Type B pancreatic cell (in vitro differentiated cells): ENCODE data around the gene MTR. TPM values are rescaled to one million over a fixed set of nuclear protein-coding genes. Genes with fewer than 3 reads are reported as not detected.
"Not testable (repeated sequence)": the region's sequence is repeated elsewhere in the genome, so short reads cannot be mapped to it uniquely, and the experiment has no call there.

Source experiments
- DNase-seq: peaks from one replicate; pipeline ENCODE4 v3.0.0; 2021; ENCODE audit warnings: mixed read lengths; ENCODE audit not compliant: unreplicated experiment; ENCODE audit errors: extremely low spot score
- H3K27ac Mint-ChIP-seq: 2 replicates; pipeline ENCODE4 v1.8.0; 2021; ENCODE audit warnings: mild to moderate bottlenecking, mixed read lengths
- H3K27me3 Mint-ChIP-seq: 2 replicates; pipeline ENCODE4 v1.8.0; 2021; ENCODE audit warnings: mixed read lengths
- H3K36me3 Mint-ChIP-seq: 2 replicates; pipeline ENCODE4 v1.8.0; 2021; ENCODE audit warnings: mixed read lengths
- H3K4me1 Mint-ChIP-seq: one replicate; pipeline ENCODE4 v1.8.0; 2021; ENCODE audit warnings: mixed read lengths; ENCODE audit not compliant: unreplicated experiment
- H3K4me3 Mint-ChIP-seq: 2 replicates; pipeline ENCODE4 v1.8.0; 2021; ENCODE audit warnings: mild to moderate bottlenecking, mixed read lengths
- H3K9me3 Mint-ChIP-seq: 2 replicates; pipeline ENCODE4 v1.8.0; 2021; ENCODE audit warnings: mixed read lengths
- total RNA-seq: library from RNA; stranded (reverse); gene quantifications from 2 replicates; pipeline ENCODE4 v1.2.1, GENCODE V29; 2021; ENCODE audit warnings: low replicate concordance
- TF ChIP-seq, protein P1 (sequence below): fragments of 200-600 bp; sonication (generic); conservative IDR thresholded peaks from 2 replicates; pipeline ENCODE4 v1.5.0; 2021; ENCODE audit warnings: antibody characterized with exemption, mild to moderate bottlenecking

The MTR gene
- total RNA-seq, 1 donor from 2014 or later, result 44.1 TPM

DNA sequence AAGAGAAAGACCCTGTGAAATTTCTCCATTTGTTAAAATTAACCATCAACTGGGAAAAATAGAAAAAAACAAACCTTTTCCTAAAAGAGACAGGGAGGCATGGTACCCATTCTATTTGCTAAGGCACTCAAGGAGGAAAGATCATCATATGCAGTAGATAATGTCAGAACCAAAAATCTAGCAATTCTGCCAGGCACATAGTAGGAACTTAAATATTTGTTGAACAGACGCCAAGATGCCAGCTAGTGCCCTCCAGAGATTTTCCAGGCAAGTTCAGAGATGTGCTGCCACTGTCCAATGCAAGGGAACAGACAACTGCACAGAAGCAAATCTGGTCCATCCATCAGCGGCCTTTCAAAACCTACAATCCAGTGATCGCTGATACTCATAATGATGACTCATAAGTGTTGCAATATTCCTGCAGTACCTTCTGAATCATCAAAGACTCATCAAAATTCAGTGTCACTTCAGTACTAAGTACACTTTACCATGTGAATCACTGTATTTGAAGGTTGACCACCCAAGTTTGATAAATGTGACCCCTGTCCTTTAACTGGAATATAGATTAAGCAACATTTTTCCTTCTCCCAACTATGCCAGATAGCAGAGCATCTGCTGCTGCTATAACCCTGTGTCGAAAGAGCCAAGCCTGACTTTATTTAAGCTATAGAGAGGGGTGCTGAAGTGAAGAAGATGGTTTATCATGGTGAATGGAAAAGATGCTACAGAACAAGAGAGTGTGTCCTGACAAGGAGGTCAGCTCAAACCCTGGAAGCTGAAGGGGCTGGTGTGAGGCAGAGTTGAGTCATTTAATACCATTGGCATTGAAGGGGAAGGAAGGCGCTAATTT, 110.0 kb downstream of the MTR start:
- H3K4me1 Mint-ChIP-seq, result peaks cover 13% of the 10 kb centered on the region

DNA sequence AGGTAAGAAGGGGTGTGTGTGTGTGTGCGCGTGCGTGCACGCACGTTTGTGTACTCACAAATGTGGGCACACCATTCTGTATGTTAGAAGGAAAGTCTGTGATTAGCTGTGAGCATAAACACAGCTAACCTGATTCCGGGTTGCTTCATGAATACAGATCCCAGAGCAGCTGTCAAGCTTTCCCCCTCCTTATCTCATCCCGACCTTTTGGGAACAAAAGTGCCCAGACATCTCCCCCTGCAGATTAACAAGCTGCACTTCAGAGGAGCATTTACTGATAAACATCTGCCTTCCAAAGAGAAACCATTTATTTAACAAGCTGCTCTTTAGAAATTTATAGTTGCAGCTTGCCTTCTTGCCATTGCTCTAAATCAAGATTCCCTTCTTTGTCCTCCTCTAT, 112.1 kb downstream of the MTR start:
- no peak for DNase-seq
- peaks cover 6% of the 10 kb centered on the region for H3K36me3 Mint-ChIP-seq
- peaks cover 13% of the 10 kb centered on the region for H3K4me1 Mint-ChIP-seq
- H3K27ac Mint-ChIP-seq, result no peak overlapping the region
- TF ChIP-seq, protein P1, sequence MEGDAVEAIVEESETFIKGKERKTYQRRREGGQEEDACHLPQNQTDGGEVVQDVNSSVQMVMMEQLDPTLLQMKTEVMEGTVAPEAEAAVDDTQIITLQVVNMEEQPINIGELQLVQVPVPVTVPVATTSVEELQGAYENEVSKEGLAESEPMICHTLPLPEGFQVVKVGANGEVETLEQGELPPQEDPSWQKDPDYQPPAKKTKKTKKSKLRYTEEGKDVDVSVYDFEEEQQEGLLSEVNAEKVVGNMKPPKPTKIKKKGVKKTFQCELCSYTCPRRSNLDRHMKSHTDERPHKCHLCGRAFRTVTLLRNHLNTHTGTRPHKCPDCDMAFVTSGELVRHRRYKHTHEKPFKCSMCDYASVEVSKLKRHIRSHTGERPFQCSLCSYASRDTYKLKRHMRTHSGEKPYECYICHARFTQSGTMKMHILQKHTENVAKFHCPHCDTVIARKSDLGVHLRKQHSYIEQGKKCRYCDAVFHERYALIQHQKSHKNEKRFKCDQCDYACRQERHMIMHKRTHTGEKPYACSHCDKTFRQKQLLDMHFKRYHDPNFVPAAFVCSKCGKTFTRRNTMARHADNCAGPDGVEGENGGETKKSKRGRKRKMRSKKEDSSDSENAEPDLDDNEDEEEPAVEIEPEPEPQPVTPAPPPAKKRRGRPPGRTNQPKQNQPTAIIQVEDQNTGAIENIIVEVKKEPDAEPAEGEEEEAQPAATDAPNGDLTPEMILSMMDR, result no peak
- H3K4me3 Mint-ChIP-seq, result no peak overlapping the region
- peaks cover 4% of the 10 kb centered on the region for H3K9me3 Mint-ChIP-seq
- peaks cover 5% of the 10 kb centered on the region for H3K27me3 Mint-ChIP-seq

More for the DNA sequence above, 110.0 kb downstream of the MTR start:
- Mint-ChIP-seq H3K36me3 (peaks cover 17% of the 10 kb centered on the region), H3K27me3 (peaks cover 5% of the 10 kb centered on the region), H3K27ac (no peak overlapping the region), H3K4me3 (no peak overlapping the region), H3K9me3 (peaks cover 4% of the 10 kb centered on the region)
- no peak for DNase-seq
- TF ChIP-seq, protein P1, result no peak

DNA sequence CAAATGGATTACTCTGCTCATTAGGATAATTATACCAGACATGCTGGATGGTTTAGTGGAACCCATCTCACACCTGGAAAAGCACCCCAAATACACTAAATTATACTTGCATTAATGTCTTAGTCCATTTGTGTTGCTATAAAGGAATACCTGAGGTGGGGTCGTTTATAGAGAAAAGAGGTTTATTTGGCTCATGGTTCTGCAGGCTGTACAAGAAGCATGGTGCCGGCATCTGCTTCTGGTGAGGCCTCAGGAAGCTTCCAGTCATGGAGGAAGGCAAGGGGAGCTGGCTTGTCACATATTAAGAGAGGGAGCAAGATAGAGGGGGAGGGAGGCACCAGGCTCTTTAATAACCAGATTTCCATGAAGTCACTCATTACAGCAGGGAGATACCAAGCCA, 113.6 kb downstream of the MTR start:
- no peak for DNase-seq
- H3K27ac Mint-ChIP-seq, result no peak overlapping the region
- H3K27me3 Mint-ChIP-seq, result peaks cover 5% of the 10 kb centered on the region
- TF ChIP-seq, protein P1, result no peak
- peaks cover 13% of the 10 kb centered on the region for H3K4me1 Mint-ChIP-seq
- no peaks in the 10 kb centered on the region for H3K36me3 Mint-ChIP-seq
- no peak overlapping the region for H3K4me3 Mint-ChIP-seq
- H3K9me3 Mint-ChIP-seq, result peaks cover 4% of the 10 kb centered on the region

DNA sequence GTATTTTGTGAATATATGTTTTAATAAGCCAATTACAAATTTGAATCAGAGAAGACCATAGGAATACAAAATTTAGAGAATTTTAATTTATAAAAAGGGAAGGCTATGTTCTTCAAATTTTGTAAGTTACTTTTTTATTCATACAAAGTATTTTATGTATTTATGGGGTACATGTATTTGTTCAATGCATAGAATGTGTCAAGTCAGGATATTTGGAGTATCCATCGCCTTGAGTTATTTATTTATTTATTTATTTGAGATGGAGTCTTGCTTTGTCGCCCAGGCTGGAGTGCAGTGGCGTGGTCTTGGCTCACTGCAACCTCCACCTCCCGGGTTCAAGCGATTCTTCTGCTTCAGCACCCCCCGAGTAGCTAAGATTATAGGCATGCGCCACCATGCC, 116.0 kb downstream of the MTR start:
- H3K27ac Mint-ChIP-seq, H3K4me3 Mint-ChIP-seq, H3K9me3 Mint-ChIP-seq, DNase-seq, H3K36me3 Mint-ChIP-seq, H3K27me3 Mint-ChIP-seq: not testable (repeated sequence)
- H3K4me1 Mint-ChIP-seq, result peaks cover 13% of the 10 kb centered on the region

DNA sequence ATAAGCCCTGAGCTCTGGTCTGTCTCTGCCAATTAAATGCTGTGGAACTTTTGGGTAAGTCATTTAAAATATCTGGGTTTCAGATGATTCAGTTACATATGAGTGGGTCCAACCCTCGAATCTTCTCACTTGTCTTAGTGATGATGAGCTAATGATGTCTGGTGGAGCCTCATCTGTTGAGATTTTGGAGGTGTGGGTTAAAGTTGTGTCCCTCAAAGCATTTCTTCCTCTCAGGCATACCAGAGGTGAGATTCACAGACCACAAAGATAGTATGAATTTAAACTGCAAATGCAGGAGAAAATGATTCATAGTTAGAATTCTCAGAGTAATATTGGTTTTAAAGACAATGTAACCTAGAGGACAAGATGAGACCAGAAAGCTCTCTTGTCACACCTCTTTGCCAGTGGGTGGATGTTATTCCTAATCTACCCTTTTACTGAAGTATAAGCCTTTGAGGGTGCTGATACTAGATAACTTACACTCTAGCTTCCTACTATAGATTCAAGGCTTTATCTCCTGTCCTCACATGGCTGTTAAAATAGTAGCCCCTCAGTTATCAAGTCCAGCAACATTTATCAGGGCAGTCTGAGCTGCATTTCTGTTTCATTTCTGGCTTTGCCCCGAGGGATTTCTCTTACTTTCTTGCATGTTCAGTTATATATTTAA, 118.4 kb downstream of the MTR start:
- H3K27ac Mint-ChIP-seq, result no peak overlapping the region
- no peaks in the 10 kb centered on the region for H3K36me3 Mint-ChIP-seq
- DNase-seq, result no peak
- H3K4me1 Mint-ChIP-seq, result no peaks in the 10 kb centered on the region
- no peak overlapping the region for H3K4me3 Mint-ChIP-seq
- TF ChIP-seq, protein P1, result no peak
- no peaks in the 10 kb centered on the region for H3K27me3 Mint-ChIP-seq
- peaks cover 9% of the 10 kb centered on the region for H3K9me3 Mint-ChIP-seq

DNA sequence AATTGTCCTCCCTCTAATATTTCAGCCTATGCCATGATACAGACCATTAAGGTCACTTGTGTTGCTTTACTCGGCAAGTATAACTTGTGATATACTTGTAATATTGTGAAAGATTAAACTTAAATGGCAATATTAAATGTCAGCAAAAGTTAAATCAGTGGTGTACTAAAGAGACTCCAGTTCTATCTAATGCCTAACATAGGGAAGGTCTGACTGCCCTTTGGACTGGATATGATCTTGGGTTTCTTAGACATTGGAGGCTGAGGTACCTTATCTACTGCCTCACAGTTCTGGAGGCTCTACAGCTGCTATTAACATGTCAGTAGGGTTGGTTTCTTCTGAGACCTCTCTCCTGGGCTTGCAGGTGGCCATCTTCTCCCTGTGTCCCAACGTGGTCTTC, 119.3 kb downstream of the MTR start:
- H3K9me3 Mint-ChIP-seq, result peaks cover 6% of the 10 kb centered on the region
- no peak overlapping the region for H3K4me3 Mint-ChIP-seq
- TF ChIP-seq, protein P1, result no peak
- DNase-seq, result no peak
- no peaks in the 10 kb centered on the region for H3K27me3 Mint-ChIP-seq
- no peaks in the 10 kb centered on the region for H3K4me1 Mint-ChIP-seq
- no peaks in the 10 kb centered on the region for H3K36me3 Mint-ChIP-seq
- H3K27ac Mint-ChIP-seq, result no peak overlapping the region
